Ishikawa (cell line): ENCODE measurements around the gene SOX15.

Experiments used
- CREB1 ChIP-seq: IDR thresholded peaks from 2 replicates; pipeline ENCODE4 v1.6.1; 2012; ENCODE audit warnings: low read depth
- EP300 ChIP-seq: IDR thresholded peaks from 2 replicates; pipeline ENCODE4 v1.6.1; 2012; ENCODE audit warnings: borderline replicate concordance
- MAX ChIP-seq: IDR thresholded peaks from 2 replicates; pipeline ENCODE4 v1.6.1; 2012
- RAD21 ChIP-seq: IDR thresholded peaks from 2 replicates; pipeline ENCODE4 v1.6.1; 2012; ENCODE audit warnings: low read depth
- REST ChIP-seq: IDR thresholded peaks from 2 replicates; pipeline ENCODE4 v1.6.1; 2012; ENCODE audit warnings: low read depth, mild to moderate bottlenecking
- TAF1 ChIP-seq: IDR thresholded peaks from 2 replicates; pipeline ENCODE4 v1.6.1; 2012; ENCODE audit warnings: low read depth, mild to moderate bottlenecking
- TCF12 ChIP-seq: IDR thresholded peaks from 2 replicates; pipeline ENCODE4 v1.6.1; 2012; ENCODE audit warnings: low read depth
- ZBTB7A ChIP-seq: IDR thresholded peaks from 2 replicates; pipeline ENCODE4 v1.6.1; 2012; ENCODE audit warnings: low read depth

GRCh38 chr17:7627250-7628121, 37.6 kb upstream of the SOX15 start, which contains the start of gene SAT2:
- TF ChIP-seq CREB1: no peak
- TF ChIP-seq RAD21: no peak
- no peak for TF ChIP-seq EP300
- no peak for TF ChIP-seq REST
- no peak for TF ChIP-seq TCF12
- no peak for TF ChIP-seq MAX
- TF ChIP-seq TAF1: peak; percentile 70
- peak; percentile 84 for TF ChIP-seq ZBTB7A
